Activated CD4-positive, CD25-positive, alpha-beta regulatory T cell treated with anti-CD3 and anti-CD28 coated beads, Interleukin-2, amount 50 U/mL, for 24 hours (primary cell): ENCODE measurements around the gene FOXG1.

Source experiments
- ATAC-seq, 2 donors: fragments of 150-1000 bp; cut with Tn5 transposase; one replicate each; pipeline ENCODE4 v1.10.0; 2021; ENCODE audit warnings: mild to moderate bottlenecking in 1 of 2, moderate library complexity in 1 of 2

Gene FOXG1

DNA sequence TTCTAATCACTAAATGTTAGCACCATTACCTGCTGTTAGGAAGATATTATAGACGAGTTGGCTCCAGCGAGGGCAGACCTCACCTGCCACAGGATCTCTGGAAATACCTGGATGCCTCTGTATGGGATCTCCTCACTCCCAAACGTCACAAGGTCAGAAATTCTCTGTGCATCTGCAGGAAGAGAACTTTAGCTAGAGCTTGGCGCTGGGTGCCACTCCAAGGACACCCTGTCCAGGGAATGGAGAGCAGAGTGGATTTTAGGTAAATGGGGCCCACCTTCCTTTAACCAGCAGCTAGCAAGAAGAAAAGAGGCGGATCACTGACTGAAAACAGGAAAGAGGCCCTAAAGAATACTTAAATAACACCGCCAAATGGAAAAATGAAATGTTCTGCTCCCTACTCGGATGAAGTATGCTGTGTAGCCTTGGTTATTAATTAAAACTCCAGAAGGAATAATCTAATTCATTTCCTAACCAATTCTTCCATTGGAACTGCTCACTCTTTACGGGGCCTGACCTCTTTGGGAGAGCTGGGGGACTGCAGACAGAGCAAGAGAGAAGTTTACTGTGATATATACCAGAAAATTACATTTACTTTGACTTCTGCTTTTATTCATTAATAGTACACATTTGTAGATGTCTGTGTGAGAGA is 4.2 kb upstream of the FOXG1 start:
- no peak for ATAC-seq

DNA sequence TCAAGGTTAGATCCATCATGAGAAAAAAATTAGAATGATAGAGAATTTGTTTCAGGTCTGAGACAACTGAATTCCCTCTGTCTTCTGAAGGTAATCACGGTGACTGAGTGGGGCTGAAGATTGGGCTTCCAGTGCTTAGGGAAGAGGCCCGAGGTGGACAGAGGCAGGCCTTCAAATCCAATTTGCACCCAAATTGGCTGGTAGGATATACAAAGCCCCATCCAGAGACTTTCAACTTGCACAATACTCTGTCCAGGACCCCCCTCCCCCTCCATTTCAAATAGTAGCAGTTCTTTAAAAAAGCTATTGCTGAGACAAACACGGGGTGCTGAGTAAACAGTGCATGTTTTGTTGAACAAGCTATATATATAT is 3.6 kb upstream of the FOXG1 start:
- no peak for ATAC-seq

- ATAC-seq = no peak
Measured at GRCh38 chr14:28763751-28764256, 2.8 kb upstream of the FOXG1 start.

- no peak for ATAC-seq
Measured at GRCh38 chr14:28764257-28765160, 2.1 kb upstream of the FOXG1 start.

- no peak for ATAC-seq
Measured at GRCh38 chr14:28765169-28765830, 1.3 kb upstream of the FOXG1 start.

- no peak for ATAC-seq
Measured at GRCh38 chr14:28765831-28766468, 637 bp upstream of the FOXG1 start.

DNA sequence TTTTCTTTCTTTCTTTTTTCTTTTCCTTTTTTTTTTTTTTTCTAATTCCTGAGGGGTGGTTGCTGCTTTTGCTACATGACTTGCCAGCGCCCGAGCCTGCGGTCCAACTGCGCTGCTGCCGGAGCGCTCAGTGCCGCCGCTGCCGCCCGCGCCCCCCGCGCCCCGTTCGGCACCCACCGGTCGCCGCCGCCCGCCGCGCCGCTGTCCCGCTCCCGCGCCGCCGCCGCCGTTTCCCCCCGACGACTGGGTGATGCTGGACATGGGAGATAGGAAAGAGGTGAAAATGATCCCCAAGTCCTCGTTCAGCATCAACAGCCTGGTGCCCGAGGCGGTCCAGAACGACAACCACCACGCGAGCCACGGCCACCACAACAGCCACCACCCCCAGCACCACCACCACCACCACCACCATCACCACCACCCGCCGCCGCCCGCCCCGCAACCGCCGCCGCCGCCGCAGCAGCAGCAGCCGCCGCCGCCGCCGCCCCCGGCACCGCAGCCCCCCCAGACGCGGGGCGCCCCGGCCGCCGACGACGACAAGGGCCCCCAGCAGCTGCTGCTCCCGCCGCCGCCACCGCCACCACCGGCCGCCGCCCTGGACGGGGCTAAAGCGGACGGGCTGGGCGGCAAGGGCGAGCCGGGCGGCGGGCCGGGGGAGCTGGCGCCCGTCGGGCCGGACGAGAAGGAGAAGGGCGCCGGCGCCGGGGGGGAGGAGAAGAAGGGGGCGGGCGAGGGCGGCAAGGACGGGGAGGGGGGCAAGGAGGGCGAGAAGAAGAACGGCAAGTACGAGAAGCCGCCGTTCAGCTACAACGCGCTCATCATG is 654 bp downstream of the FOXG1 start:
- no peak for ATAC-seq

- ATAC-seq = no peak
Measured at GRCh38 chr14:28767853-28768741, 1.5 kb downstream of the FOXG1 start.

DNA sequence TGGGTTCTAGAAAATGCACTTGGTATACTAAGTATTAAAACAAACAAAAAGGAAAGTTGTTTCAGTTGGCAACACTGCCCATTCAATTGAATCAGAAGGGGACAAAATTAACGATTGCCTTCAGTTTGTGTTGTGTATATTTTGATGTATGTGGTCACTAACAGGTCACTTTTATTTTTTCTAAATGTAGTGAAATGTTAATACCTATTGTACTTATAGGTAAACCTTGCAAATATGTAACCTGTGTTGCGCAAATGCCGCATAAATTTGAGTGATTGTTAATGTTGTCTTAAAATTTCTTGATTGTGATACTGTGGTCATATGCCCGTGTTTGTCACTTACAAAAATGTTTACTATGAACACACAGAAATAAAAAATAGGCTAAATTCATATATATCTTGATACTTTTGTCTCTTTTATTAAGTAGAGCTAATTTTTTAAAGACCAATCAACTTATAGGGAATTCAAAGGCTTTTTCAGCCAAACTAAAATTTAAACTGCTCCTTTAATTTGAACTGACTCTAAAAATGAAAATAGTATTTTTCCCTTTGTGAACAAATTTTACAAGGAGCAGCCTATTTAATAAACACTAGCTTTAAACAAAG is 2.8 kb downstream of the FOXG1 start:
- no peak for ATAC-seq

- no peak for ATAC-seq
Measured at GRCh38 chr14:28770061-28770460, 3.5 kb downstream of the FOXG1 start.

- ATAC-seq = no peak
Measured at GRCh38 chr14:28770630-28771029, 4.0 kb downstream of the FOXG1 start.

- ATAC-seq = no peak
Measured at GRCh38 chr14:28771168-28771567, 4.6 kb downstream of the FOXG1 start.

DNA sequence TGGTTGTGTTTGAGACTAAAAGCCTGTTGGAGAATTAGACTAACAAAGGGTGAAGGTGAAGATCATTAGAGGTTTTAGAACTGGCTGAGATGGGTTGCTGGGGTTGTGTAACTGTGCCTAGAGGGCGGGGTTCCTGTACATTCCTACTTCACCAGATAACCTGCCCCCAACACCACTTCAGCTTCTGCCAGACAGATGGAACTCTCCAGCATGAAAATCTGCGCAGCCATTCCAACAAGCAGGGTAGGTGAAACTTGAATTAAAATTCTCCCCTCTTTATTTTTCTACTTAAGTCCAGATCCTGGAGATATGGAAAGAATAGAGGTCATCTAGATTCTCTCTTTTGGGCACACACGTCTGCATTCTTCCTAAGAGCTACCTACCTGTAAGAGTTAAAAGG is 6.0 kb downstream of the FOXG1 start:
- no peak for ATAC-seq

GRCh38 chr14:28773176-28773575 is 6.6 kb downstream of the FOXG1 start:
- ATAC-seq = no peak

DNA sequence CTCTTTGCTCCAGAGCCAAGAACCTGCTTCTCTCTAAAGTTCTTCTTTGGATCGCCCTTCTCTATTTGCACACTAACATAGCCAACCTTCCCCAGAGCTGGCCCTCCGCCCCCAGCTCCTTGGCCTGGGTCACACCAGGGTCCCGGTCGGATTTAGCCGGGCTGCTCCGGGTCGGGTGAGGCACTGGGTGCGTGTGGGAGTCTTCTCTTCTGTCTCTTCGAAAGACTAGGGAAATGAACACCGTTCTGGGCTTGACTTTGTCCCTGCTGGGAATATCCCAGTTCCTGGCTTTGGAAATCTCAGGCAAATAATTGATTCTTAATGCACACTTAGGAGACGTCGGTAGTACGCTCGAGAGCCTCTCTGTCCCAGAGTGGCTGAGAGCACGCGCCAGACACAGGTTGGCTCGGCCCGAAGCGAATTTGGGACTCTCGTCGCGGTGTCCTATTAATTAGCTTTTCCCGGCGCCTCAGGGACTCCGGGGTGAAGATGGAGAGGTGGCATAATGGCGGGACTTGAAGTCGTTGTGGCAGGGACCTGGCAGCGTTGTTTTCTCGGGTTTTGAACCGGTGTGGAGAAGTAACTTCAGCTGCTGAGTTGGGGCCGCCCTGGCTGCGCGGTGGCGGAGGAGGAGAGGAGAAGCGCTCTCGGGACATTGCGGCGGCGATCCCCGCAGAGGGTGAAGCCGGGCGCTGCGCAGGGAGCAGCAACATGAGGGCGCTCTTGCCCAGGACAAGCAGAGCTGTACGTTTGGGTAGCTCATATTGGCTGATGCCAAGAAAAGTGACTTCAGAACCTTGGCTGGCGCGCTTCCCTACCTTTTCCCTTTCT is 7.5 kb downstream of the FOXG1 start:
- no peak for ATAC-seq

DNA sequence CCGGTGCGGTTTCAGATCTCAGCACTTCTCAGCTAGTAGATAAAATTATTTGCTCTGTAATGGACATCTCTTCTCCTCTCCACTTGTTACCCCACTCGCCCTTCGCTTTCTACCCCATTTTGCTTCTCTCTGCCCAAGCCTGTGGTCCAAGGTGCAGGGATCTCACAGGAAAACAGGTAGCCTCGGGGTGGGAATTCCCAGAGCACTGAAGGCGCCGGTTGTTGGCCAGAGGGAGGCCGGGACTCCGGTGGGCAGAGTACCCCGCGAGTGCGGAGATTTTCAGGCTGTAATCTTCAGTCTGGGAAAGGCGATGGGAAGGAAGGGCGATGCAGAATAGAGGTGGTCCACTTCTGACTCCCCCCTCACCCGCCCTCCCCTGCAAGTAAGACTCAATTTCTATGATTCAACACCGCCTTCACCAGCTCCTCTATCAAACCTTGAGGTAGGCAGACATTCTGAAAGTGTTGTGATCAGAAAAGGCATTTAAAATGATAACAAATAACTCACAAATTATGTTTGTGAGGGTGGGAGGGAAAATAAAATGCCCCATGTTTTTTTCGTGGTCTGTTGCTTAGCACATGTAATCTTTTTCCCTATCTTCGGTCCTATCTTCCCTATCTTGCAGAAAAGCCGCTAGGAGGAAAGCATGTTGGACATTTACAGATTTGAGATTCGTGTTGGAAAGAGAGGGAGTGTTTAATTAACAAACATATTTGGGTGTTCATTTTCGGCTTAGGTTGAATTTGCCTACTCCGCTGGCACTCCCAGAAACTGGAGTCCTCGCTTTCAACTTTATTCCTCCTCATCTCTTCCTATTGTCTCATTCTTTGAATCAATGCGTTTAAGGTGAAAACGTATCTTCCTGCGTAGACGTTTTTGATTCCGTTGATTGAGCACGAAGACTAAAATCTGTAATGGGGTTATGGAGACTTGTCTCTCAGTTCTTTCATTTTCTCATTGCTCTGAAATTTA is 8.5 kb downstream of the FOXG1 start:
- ATAC-seq = no peak

DNA sequence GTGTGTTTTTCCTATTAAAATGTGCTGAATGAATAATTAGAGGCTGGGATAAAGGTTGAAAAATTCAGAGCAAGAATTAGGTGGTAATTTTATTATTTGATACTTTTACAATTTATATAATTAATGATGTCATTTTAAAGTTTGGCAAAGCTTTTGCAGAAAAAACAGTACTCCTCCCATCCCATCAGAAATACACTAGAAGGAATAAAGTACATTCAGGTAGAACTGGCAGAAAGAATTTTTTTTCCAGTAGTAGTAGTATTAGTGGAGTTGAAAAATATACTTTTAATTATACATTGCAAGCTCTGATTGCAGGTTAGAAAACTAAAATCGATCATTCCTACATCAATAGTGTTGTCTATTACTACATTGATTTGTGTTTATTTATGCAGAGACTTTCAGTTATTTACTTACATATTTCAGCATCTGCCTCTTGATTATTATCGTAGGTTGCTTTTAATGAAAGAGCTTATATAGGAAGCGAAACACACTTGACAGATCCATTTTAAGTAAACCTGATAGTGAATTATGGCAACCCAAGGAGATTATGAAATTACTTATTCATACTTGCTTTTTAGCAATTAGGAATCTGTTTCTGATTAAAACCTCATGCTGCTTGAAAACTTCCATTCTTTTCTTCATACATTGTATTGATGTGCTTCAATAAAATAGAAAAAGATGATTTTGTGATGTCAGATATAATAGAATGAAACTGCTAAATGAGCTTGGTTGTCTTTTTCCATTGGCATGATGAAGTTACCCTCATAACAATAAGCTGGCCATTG is 10.1 kb downstream of the FOXG1 start:
- no peak for ATAC-seq
